Left ventricle myocardium inferior (tissue), 1 donor: ENCODE data around the gene KLK3. TPM values are rescaled to one million over a fixed set of nuclear protein-coding genes. Genes with fewer than 3 reads are reported as not detected.

Experiments used
- DNase-seq: peaks from one replicate; pipeline ENCODE4 v3.0.0-alpha.2; 2020
- H3K27ac ChIP-seq: fragments of 200-600 bp; replicated peaks from 2 replicates; pipeline ENCODE4 v1.8.0; 2021
- H3K27me3 ChIP-seq: fragments of 200-600 bp; 2 replicates; pipeline ENCODE4 v1.8.0; 2021; ENCODE audit warnings: low read depth
- H3K36me3 ChIP-seq: fragments of 200-600 bp; 2 replicates; pipeline ENCODE4 v1.8.0; 2021
- H3K4me1 ChIP-seq: fragments of 200-600 bp; 2 replicates; pipeline ENCODE4 v1.8.0; 2021
- H3K4me3 ChIP-seq: fragments of 200-600 bp; 2 replicates; pipeline ENCODE4 v1.8.0; 2021; ENCODE audit warnings: mild to moderate bottlenecking, moderate library complexity
- H3K9me3 ChIP-seq: fragments of 200-600 bp; replicated peaks from 2 replicates; pipeline ENCODE4 v1.8.0; 2021
- intact Hi-C: fragments of 100-400 bp; cut with micrococcal nuclease; formaldehyde crosslinking; loops from one replicate; pipeline ENCODE4 v1.11.0; 2022
- total RNA-seq: library from RNA; stranded (reverse); fragmentation: NEBNext Ultra II Directional; extraction: Animal tissue kit (Norgen Biotek cat#: 25700); gene quantifications from one replicate; pipeline ENCODE4 v1.2.1, GENCODE V29; 2021
- TF ChIP-seq, protein P1 (sequence below): fragments of 200-600 bp; IDR thresholded peaks from 2 replicates; pipeline ENCODE4 v1.8.0; 2021; ENCODE audit warnings: antibody characterized with exemption, mild to moderate bottlenecking, borderline replicate concordance
- donor health status: DM: no; HTN: yes; CAD: no; lungs with severe emphysema.

The KLK3 gene
- total RNA-seq, 1 donor from 2014 or later = not detected

DNA sequence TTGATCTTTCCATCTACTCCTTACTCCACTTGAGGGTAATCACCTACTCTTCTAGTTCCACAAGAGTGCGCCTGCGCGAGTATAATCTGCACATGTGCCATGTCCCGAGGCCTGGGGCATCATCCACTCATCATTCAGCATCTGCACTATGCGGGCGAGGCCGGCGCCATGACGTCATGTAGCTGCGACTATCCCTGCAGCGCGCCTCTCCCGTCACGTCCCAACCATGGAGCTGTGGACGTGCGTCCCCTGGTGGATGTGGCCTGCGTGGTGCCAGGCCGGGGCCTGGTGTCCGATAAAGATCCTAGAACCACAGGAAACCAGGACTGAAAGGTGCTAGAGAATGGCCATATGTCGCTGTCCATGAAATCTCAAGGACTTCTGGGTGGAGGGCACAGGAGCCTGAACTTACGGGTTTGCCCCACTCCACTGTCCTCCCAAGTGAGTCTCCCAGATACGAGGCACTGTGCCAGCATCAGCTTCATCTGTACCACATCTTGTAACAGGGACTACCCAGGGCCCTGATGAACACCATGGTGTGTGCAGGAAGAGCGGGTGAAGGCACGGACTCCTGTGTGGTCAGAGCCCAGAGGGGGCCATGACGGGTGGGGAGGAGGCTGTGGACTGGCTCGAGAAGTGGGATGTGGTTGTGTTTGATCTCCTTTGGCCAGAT lies 15.8 kb downstream of the KLK3 start:
- TF ChIP-seq, protein P1, sequence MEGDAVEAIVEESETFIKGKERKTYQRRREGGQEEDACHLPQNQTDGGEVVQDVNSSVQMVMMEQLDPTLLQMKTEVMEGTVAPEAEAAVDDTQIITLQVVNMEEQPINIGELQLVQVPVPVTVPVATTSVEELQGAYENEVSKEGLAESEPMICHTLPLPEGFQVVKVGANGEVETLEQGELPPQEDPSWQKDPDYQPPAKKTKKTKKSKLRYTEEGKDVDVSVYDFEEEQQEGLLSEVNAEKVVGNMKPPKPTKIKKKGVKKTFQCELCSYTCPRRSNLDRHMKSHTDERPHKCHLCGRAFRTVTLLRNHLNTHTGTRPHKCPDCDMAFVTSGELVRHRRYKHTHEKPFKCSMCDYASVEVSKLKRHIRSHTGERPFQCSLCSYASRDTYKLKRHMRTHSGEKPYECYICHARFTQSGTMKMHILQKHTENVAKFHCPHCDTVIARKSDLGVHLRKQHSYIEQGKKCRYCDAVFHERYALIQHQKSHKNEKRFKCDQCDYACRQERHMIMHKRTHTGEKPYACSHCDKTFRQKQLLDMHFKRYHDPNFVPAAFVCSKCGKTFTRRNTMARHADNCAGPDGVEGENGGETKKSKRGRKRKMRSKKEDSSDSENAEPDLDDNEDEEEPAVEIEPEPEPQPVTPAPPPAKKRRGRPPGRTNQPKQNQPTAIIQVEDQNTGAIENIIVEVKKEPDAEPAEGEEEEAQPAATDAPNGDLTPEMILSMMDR = no peak
- H3K9me3 ChIP-seq = no peaks in the 10 kb centered on the region
- H3K27ac ChIP-seq = no peak overlapping the region
- H3K4me3 ChIP-seq = no peak overlapping the region
- intact Hi-C loops = no loop called here
- peaks cover 99% of the 10 kb centered on the region for H3K27me3 ChIP-seq
- DNase-seq = no peak
- no peaks in the 10 kb centered on the region for H3K4me1 ChIP-seq
- H3K36me3 ChIP-seq = no peaks in the 10 kb centered on the region

DNA sequence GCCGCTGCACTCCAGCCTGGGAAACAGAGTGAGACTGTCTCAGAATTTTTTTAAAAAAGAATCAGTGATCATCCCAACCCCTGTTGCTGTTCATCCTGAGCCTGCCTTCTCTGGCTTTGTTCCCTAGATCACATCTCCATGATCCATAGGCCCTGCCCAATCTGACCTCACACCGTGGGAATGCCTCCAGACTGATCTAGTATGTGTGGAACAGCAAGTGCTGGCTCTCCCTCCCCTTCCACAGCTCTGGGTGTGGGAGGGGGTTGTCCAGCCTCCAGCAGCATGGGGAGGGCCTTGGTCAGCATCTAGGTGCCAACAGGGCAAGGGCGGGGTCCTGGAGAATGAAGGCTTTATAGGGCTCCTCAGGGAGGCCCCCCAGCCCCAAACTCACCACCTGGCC lies 18.3 kb downstream of the KLK3 start, which contains the start of gene KLK2:
Gene KLK2 (plus strand): TSS at position 384 of the 400 bp plus-strand sequence. CDS start 35 bp downstream, outside the sequence.
- Histone ChIP-seq H3K27me3 (peaks cover 99% of the 10 kb centered on the region), H3K36me3 (no peaks in the 10 kb centered on the region), H3K27ac (no peak within 1 kb of the TSS), H3K4me1 (no peaks in the 10 kb centered on the region), H3K9me3 (no peaks in the 10 kb centered on the region), H3K4me3 (no peak within 1 kb of the TSS)
- no peak for DNase-seq
- TF ChIP-seq, protein P1 = no peak
- intact Hi-C loops = no loop called here

DNA sequence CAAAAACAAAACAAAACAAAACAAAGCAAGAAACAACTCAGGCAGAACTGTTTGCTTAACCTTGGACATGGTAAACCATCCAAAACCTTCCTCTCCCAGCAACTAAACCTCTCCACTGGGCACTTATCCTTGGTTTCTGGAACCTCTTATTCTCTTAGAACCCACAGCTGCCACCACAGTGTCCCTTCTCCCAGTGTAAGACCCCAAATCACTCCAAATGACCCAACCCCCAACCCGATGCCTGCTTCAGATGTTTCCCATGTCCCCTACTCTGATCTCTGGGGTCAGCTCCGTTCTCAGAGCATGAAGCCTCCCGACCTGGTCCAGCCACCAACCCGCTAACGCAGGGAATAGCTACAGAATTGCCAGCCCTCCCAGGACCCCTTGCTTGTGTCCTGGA lies 19.5 kb downstream of the KLK3 start:
- Histone ChIP-seq H3K27ac (no peak overlapping the region), H3K9me3 (no peaks in the 10 kb centered on the region), H3K4me3 (no peak overlapping the region), H3K4me1 (no peaks in the 10 kb centered on the region), H3K36me3 (no peaks in the 10 kb centered on the region), H3K27me3 (peaks cover 99% of the 10 kb centered on the region)
- intact Hi-C loops = no loop called here
- TF ChIP-seq, protein P1 = no peak
- DNase-seq = no peak

DNA sequence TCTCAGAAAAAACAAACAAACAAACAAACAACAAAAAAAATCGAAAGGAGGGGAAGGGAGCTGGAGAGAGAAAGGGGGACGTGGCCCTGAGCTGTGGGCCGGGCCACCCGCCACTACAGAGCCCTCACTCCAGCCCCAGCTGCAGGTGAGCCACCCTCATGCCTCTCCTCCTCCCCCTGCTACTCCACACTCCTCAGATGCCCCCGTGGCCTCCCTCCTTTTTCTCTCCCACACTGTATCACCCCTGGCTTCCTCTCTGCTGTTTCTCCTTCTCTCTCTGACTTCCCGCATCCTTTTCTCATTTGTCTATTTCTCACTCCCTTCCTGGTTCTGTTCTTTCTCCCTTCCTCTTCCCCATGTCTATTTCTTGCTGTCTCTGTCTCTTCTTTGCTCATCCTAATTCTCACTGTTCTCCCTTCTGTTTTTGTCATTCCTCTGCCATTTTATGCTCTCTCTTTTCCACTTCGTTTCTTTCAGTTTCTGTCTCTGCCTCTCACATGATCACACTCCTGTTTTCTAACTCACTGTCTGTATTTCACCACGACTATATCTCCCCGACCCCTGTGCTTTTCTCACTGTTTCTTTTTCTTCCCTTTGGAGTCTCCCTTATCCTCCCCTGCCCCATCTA lies 21.2 kb downstream of the KLK3 start:
- no peaks in the 10 kb centered on the region for H3K36me3 ChIP-seq
- DNase-seq = no peak
- H3K4me3 ChIP-seq = no peak overlapping the region
- no peaks in the 10 kb centered on the region for H3K4me1 ChIP-seq
- no peak overlapping the region for H3K27ac ChIP-seq
- H3K9me3 ChIP-seq = no peaks in the 10 kb centered on the region
- TF ChIP-seq, protein P1 = no peak
- intact Hi-C loops = no loop called here
- H3K27me3 ChIP-seq = peaks cover 99% of the 10 kb centered on the region

DNA sequence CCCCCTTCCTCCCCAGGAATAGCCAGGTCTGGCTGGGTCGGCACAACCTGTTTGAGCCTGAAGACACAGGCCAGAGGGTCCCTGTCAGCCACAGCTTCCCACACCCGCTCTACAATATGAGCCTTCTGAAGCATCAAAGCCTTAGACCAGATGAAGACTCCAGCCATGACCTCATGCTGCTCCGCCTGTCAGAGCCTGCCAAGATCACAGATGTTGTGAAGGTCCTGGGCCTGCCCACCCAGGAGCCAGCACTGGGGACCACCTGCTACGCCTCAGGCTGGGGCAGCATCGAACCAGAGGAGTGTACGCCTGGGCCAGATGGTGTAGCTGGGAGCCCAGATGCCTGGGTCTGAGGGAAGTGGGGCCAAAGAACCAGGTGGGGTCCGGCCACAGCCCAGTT lies 21.7 kb downstream of the KLK3 start:
- peaks cover 99% of the 10 kb centered on the region for H3K27me3 ChIP-seq
- TF ChIP-seq, protein P1 = no peak
- intact Hi-C loops = no loop called here
- no peaks in the 10 kb centered on the region for H3K4me1 ChIP-seq
- DNase-seq = no peak
- no peaks in the 10 kb centered on the region for H3K36me3 ChIP-seq
- no peaks in the 10 kb centered on the region for H3K9me3 ChIP-seq
- H3K4me3 ChIP-seq = no peak overlapping the region
- H3K27ac ChIP-seq = no peak overlapping the region
